OCI-LY7 (cell line): ENCODE results near the gene GPBP1L1. TPM values are rescaled to one million over a fixed set of nuclear protein-coding genes. Genes with fewer than 3 reads are reported as not detected.

Source experiments
- BruUV-seq: library from RNA; stranded (reverse); fragments of 400-500 nt; replicated peaks from 2 replicates; lab custom pipeline; 2021; lab: Mats Ljungman, UMichigan
- CTCF ChIA-PET: fragments of 300-600 bp; sonication (Branson Sonifier 250); formaldehyde crosslinking; loops from one replicate; lab custom pipeline; 2022; ENCODE audit warnings: antibody characterized with exemption; ENCODE audit not compliant: unreplicated experiment; lab: Charles Lee
- POLR2A ChIA-PET: fragments of 300-600 bp; sonication (Branson Sonifier 250); formaldehyde crosslinking; loops from one replicate; lab custom pipeline; 2022; ENCODE audit warnings: antibody characterized with exemption; lab: Charles Lee
- DNase-seq: peaks from one replicate; pipeline ENCODE4 v3.0.0-alpha.2; 2015; ENCODE audit warnings: low spot score
- H2AFZ ChIP-seq: fragments of 200-600 bp; sonication (generic), shearing (Covaris generic); 2 replicates; pipeline ENCODE4 v1.6.1; 2014; ENCODE audit warnings: mild to moderate bottlenecking, antibody characterized with exemption, low read length, moderate library complexity
- H3K27ac ChIP-seq: fragments of 200-600 bp; sonication (generic); 2 replicates; pipeline ENCODE4 v1.5.1; 2014; ENCODE audit warnings: mixed run types, low read depth, mild to moderate bottlenecking, moderate library complexity, low read length, inconsistent platforms; ENCODE audit not compliant: poor library complexity, severe bottlenecking
- H3K36me3 ChIP-seq: fragments of 200-600 bp; sonication (generic); 2 replicates; pipeline ENCODE4 v1.6.1; 2014; ENCODE audit warnings: mild to moderate bottlenecking, antibody characterized with exemption, low read length, moderate library complexity, mixed read lengths; ENCODE audit not compliant: insufficient read depth
- H3K4me1 ChIP-seq: fragments of 200-600 bp; sonication (generic); 2 replicates; pipeline ENCODE4 v1.5.1; 2014; ENCODE audit warnings: mild to moderate bottlenecking, low read length; ENCODE audit not compliant: insufficient read depth, poor library complexity, severe bottlenecking
- H3K4me2 ChIP-seq: fragments of 200-600 bp; sonication (generic); 2 replicates; pipeline ENCODE4 v1.6.1; 2014; ENCODE audit warnings: mild to moderate bottlenecking, low read length
- H3K4me3 ChIP-seq: fragments of 200-600 bp; sonication (generic); 2 replicates; pipeline ENCODE4 v1.5.1; 2014; ENCODE audit warnings: mild to moderate bottlenecking, low read depth, low read length; ENCODE audit not compliant: poor library complexity, severe bottlenecking
- H3K79me2 ChIP-seq: fragments of 200-600 bp; sonication (generic); 2 replicates; pipeline ENCODE4 v1.6.1; 2016; ENCODE audit warnings: low read depth, mild to moderate bottlenecking, low read length, moderate library complexity, mixed read lengths; ENCODE audit not compliant: insufficient read depth
- H3K9me2 ChIP-seq: fragments of 200-600 bp; sonication (generic); 2 replicates; pipeline ENCODE4 v1.6.1; 2016; ENCODE audit warnings: mild to moderate bottlenecking, low read length, mixed read lengths; ENCODE audit not compliant: insufficient read depth
- H3K9me3 ChIP-seq: fragments of 200-600 bp; sonication (generic); 2 replicates; pipeline ENCODE4 v1.6.1; 2014; ENCODE audit warnings: mild to moderate bottlenecking, mixed run types, low read length, mixed read lengths
- H4K20me1 ChIP-seq: fragments of 200-600 bp; sonication (generic); 2 replicates; pipeline ENCODE4 v1.6.1; 2014; ENCODE audit warnings: mild to moderate bottlenecking, antibody characterized with exemption, low read length, moderate library complexity, mixed read lengths; ENCODE audit not compliant: insufficient read depth
- EZH2phosphoT487 ChIP-seq: fragments of 200-600 bp; sonication (generic); IDR thresholded peaks from 2 replicates; pipeline ENCODE4 v1.6.1; 2018; ENCODE audit warnings: low read depth, borderline replicate concordance, mild to moderate bottlenecking, mixed run types, antibody characterized with exemption, low read length, moderate library complexity, mixed read lengths
- intact Hi-C: fragments of 100-400 bp; cut with micrococcal nuclease; formaldehyde crosslinking; loops from one replicate; pipeline ENCODE4 v1.10.0; 2022; ENCODE audit not compliant: unreplicated experiment
- total RNA-seq, 2 experiments: library from RNA; depleted of rRNA in 1 of 2; stranded (reverse); fragments of >200 nt in 1 of 2; shearing (Covaris generic) in 1 of 2; gene quantifications; 2 replicates each; pipeline ENCODE4 v1.2.3, GENCODE V29; 2014 to 2022
- TF ChIP-seq, protein P1 (sequence below): fragments of 200-600 bp; sonication (generic); conservative IDR thresholded peaks from 2 replicates; pipeline ENCODE4 v1.5.1; 2014; ENCODE audit warnings: mild to moderate bottlenecking, antibody characterized with exemption, low read length, moderate library complexity, mixed read lengths

The GPBP1L1 gene
- total RNA-seq, 2 experiments from 2014 or later = 89.7 to 130 TPM

DNA sequence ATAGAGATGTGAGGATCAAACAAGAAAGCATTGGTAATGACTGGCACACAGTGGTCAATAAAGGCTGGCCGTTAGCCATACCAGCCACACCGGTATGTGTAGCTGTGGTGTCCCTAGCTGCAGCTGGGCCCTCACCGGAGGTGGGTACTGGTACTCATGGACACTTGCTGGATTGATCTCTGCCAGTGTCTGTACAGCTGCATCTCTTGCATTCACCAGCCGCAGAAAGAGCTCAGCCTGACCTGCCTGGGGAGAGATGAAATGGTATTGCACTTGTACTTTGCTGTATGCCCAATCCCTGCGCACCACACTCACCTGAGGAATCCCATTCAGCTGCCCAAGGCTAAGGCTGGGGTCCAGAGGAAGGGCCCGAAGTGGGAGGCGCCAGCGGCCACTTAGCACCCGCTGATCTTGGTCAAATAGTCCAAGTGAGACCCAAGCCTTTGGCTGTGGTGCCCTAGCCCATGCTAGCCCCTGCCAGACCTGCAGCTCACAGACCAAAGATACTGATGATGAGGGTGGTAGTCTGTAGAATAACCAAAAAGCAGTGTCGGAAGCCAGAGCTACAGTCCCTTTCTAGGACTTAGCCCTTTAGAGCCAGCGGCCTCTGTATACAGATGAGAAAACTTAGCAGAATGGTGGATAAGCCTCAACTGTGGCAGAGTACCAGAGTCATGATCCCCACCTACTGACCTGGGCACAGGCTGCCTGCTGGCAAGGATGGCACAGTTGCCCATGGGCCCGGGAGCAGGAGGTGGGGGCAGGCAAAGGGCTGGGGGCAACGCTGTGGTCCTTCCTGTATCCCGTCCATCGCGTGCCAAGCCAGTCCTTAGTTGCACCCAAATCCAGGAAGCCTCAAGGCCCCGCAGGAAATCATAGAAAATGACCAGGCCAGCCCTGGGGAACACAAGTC, 65.5 kb downstream of the GPBP1L1 start:
- no TSS peak for BruUV-seq
- H3K36me3 ChIP-seq = peaks cover 67% of the 10 kb centered on the region

DNA sequence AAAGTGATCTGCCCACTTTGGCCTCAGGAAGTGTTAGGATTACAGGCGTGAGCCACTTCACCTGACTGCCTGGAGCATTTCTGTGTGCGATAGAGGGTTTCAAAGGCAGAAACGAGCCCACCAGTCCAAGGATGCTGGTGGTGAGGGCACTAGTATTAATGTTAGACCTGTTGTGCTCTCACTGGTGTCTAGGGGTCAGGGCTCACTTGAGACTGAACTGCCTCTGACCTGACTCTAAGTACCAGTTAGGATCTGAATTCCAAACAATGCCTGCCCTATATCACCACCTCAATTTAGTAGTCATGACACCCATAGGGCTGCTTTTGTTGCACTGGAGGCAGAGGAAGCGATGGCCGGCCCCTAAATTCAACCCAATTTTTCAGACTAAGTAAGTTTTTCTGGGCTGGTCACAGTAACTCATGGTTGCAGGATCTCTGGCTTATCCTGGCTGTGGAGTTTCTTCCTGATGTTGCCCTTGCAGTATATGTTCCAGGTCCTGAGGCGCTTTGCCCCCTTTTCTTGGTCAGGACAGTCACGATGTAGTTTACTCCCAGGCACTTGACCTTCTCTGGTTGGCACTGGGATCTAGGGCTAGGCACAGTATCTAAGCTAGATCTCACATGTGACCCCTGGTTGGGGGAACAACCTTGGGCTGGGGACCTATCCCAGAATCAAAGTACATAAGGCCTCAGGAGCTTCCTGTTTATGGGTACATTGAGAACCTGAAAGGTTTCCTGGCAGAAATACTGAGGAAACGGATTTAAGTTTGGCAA, 67.0 kb downstream of the GPBP1L1 start:
- Histone ChIP-seq H4K20me1 (peaks cover 7% of the 10 kb centered on the region; the same call in 1 of the 2 replicates), H3K27ac (peak overlapping the region; percentile 12), H3K4me2 (no peak overlapping the region), H2AFZ (no peak overlapping the region), H3K4me3 (no peak overlapping the region), H3K9me2 (no peaks in the 10 kb centered on the region), H3K79me2 (peaks cover 6% of the 10 kb centered on the region; the same call in 1 of the 2 replicates), H3K36me3 (peaks cover 76% of the 10 kb centered on the region), H3K4me1 (peaks cover 17% of the 10 kb centered on the region), H3K9me3 (no peaks in the 10 kb centered on the region)
- POLR2A ChIA-PET = no interaction called here
- intact Hi-C loops = loop anchor here (10.0 kb wide), 1 partner anchor 605 kb away; no protein-coding TSS in a partner anchor
- no peak for DNase-seq
- no peak for TF ChIP-seq EZH2phosphoT487
- TF ChIP-seq, protein P1, sequence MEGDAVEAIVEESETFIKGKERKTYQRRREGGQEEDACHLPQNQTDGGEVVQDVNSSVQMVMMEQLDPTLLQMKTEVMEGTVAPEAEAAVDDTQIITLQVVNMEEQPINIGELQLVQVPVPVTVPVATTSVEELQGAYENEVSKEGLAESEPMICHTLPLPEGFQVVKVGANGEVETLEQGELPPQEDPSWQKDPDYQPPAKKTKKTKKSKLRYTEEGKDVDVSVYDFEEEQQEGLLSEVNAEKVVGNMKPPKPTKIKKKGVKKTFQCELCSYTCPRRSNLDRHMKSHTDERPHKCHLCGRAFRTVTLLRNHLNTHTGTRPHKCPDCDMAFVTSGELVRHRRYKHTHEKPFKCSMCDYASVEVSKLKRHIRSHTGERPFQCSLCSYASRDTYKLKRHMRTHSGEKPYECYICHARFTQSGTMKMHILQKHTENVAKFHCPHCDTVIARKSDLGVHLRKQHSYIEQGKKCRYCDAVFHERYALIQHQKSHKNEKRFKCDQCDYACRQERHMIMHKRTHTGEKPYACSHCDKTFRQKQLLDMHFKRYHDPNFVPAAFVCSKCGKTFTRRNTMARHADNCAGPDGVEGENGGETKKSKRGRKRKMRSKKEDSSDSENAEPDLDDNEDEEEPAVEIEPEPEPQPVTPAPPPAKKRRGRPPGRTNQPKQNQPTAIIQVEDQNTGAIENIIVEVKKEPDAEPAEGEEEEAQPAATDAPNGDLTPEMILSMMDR = no peak
- no TSS peak for BruUV-seq
- CTCF ChIA-PET = no interaction called here

More for the DNA sequence above, 65.5 kb downstream of the GPBP1L1 start:
- ChIA-PET POLR2A (interaction anchor here (0.5 to 0.6 kb wide), 2 partner anchors 9 to 360 kb away, joined by 3 to 4 read pairs; no protein-coding TSS in a partner anchor), CTCF (no interaction called here)
- Histone ChIP-seq H4K20me1 (peaks cover 4% of the 10 kb centered on the region; the same call in 1 of the 2 replicates), H2AFZ (no peak overlapping the region), H3K79me2 (peaks cover 2% of the 10 kb centered on the region; the same call in 1 of the 2 replicates), H3K27ac (no peak overlapping the region), H3K4me1 (peaks cover 5% of the 10 kb centered on the region), H3K4me2 (no peak overlapping the region), H3K9me3 (no peaks in the 10 kb centered on the region), H3K4me3 (no peak overlapping the region), H3K9me2 (no peaks in the 10 kb centered on the region)
- intact Hi-C loops = no loop called here
- DNase-seq = no peak
- TF ChIP-seq, protein P1 = no peak
- no peak for TF ChIP-seq EZH2phosphoT487
